MM.1S (cell line): ENCODE measurements around the gene KCNH2.

Experiments
- DNase-seq: peaks from one replicate; pipeline ENCODE4 v3.0.0-alpha.2; 2015
- H2AFZ ChIP-seq: fragments of 300-600 bp; sonication (generic); 2 replicates; pipeline ENCODE4 v1.6.0; 2016; ENCODE audit warnings: antibody characterized with exemption, low read length
- H3F3A ChIP-seq: fragments of 300-600 bp; sonication (generic); 2 replicates; pipeline ENCODE4 v1.6.1; 2016; ENCODE audit warnings: mild to moderate bottlenecking, antibody characterized with exemption, low read length, moderate library complexity, mixed read lengths; ENCODE audit not compliant: insufficient read depth
- H3K27ac ChIP-seq: fragments of 300-600 bp; sonication (generic); 2 replicates; pipeline ENCODE4 v1.5.1; 2016; ENCODE audit warnings: mild to moderate bottlenecking, low read length
- H3K27me3 ChIP-seq: fragments of 300-600 bp; sonication (generic); replicated peaks from 2 replicates; pipeline ENCODE4 v1.6.0; 2016; ENCODE audit warnings: low read length; ENCODE audit not compliant: insufficient read depth
- H3K36me3 ChIP-seq: fragments of 300-600 bp; sonication (generic); replicated peaks from 2 replicates; pipeline ENCODE4 v1.6.1; 2016; ENCODE audit warnings: mild to moderate bottlenecking, low read length, mixed read lengths; ENCODE audit not compliant: insufficient read depth
- H3K4me1 ChIP-seq: fragments of 300-600 bp; sonication (generic); 2 replicates; pipeline ENCODE4 v1.6.1; 2016; ENCODE audit warnings: low read length, mixed read lengths
- H3K4me2 ChIP-seq: fragments of 300-600 bp; sonication (generic); 2 replicates; pipeline ENCODE4 v1.6.0; 2016; ENCODE audit warnings: low read depth, low read length
- H3K4me3 ChIP-seq: fragments of 300-600 bp; sonication (generic); 2 replicates; pipeline ENCODE4 v1.5.1; 2016; ENCODE audit warnings: low read length, mixed read lengths
- H3K79me2 ChIP-seq: fragments of 300-600 bp; sonication (generic); 2 replicates; pipeline ENCODE4 v1.6.1; 2016; ENCODE audit warnings: mixed run types, low read length, mixed read lengths
- H3K9ac ChIP-seq: fragments of 300-600 bp; sonication (generic); 2 replicates; pipeline ENCODE4 v1.6.1; 2016; ENCODE audit warnings: low read length, mixed read lengths
- H3K9me2 ChIP-seq: fragments of 300-600 bp; sonication (generic); replicated peaks from 2 replicates; pipeline ENCODE4 v1.6.1; 2016; ENCODE audit warnings: mild to moderate bottlenecking, low read length, mixed read lengths; ENCODE audit not compliant: insufficient read depth
- H3K9me3 ChIP-seq: fragments of 300-600 bp; sonication (generic); replicated peaks from 2 replicates; pipeline ENCODE4 v1.6.1; 2016; ENCODE audit warnings: mild to moderate bottlenecking, low read length, mixed read lengths; ENCODE audit not compliant: insufficient read depth
- H4K20me1 ChIP-seq: fragments of 300-600 bp; sonication (generic); 2 replicates; pipeline ENCODE4 v1.6.1; 2016; ENCODE audit warnings: mild to moderate bottlenecking, low read length, moderate library complexity, mixed read lengths; ENCODE audit not compliant: insufficient read depth
- CTCF ChIP-seq: fragments of 300-600 bp; sonication (generic); IDR thresholded peaks from 2 replicates; pipeline ENCODE4 v1.5.1; 2016; ENCODE audit warnings: antibody characterized with exemption, low read length, mixed read lengths
- EZH2 ChIP-seq: fragments of 300-600 bp; sonication (generic); optimal IDR thresholded peaks from 2 replicates; pipeline ENCODE3; 2017; ENCODE audit warnings: low read depth, mild to moderate bottlenecking, antibody characterized with exemption, low read length, mixed read lengths
- EZH2phosphoT487 ChIP-seq: fragments of 300-600 bp; sonication (generic); IDR thresholded peaks from 2 replicates; pipeline ENCODE4 v1.6.1; 2018; ENCODE audit warnings: antibody characterized with exemption, low read length

The KCNH2 gene

GRCh38 chr7:150977382-150978125 lies 567 bp downstream of the KCNH2 start:
- H3K9me3 ChIP-seq: no peaks in the 10 kb centered on the region
- peaks cover 33% of the 10 kb centered on the region for H3K4me1 ChIP-seq
- H3K27me3 ChIP-seq: peaks cover 32% of the 10 kb centered on the region
- peak overlapping the region; percentile 14; the same call in 1 of the 2 replicates for H3K4me2 ChIP-seq
- no peak overlapping the region; the same call in 1 of the 2 replicates for H3K4me3 ChIP-seq
- H3K9me2 ChIP-seq: no peaks in the 10 kb centered on the region
- peaks cover 11% of the 10 kb centered on the region; the same call in 1 of the 2 replicates for H3K79me2 ChIP-seq
- H3K27ac ChIP-seq: no peak overlapping the region
- no peaks in the 10 kb centered on the region for H3K36me3 ChIP-seq
- TF ChIP-seq CTCF: no peak
- no peak for TF ChIP-seq EZH2
- no peak for TF ChIP-seq EZH2phosphoT487
- H4K20me1 ChIP-seq: no peaks in the 10 kb centered on the region
- H2AFZ ChIP-seq: no peak overlapping the region
- no peak for DNase-seq
- H3K9ac ChIP-seq: no peak overlapping the region
- H3F3A ChIP-seq: peaks cover 22% of the 10 kb centered on the region

GRCh38 chr7:150976529-150977381 lies 1.4 kb downstream of the KCNH2 start:
- Histone ChIP-seq H3K9ac (no peak overlapping the region), H3K9me2 (no peaks in the 10 kb centered on the region), H3K27ac (no peak overlapping the region), H2AFZ (no peak overlapping the region), H3F3A (peaks cover 22% of the 10 kb centered on the region), H3K36me3 (no peaks in the 10 kb centered on the region), H4K20me1 (no peaks in the 10 kb centered on the region), H3K27me3 (peaks cover 24% of the 10 kb centered on the region), H3K4me3 (no peak overlapping the region), H3K79me2 (peaks cover 11% of the 10 kb centered on the region; the same call in 1 of the 2 replicates), H3K4me1 (peaks cover 33% of the 10 kb centered on the region), H3K9me3 (no peaks in the 10 kb centered on the region), H3K4me2 (peak overlapping the region; percentile 14; the same call in 1 of the 2 replicates)
- no peak for DNase-seq
- TF ChIP-seq EZH2 (no peak), EZH2phosphoT487 (no peak), CTCF (no peak)

GRCh38 chr7:150975536-150976319 lies 2.4 kb downstream of the KCNH2 start:
- TF ChIP-seq EZH2 (no peak), CTCF (no peak), EZH2phosphoT487 (no peak)
- H3K4me1 ChIP-seq: peaks cover 33% of the 10 kb centered on the region
- no peak for DNase-seq

More at GRCh38 chr7:150975536-150976319, 2.4 kb downstream of the KCNH2 start:
- H2AFZ ChIP-seq: peak overlapping the region; percentile 88
- H3K27ac ChIP-seq: peak overlapping the region; percentile 85; the same call in 1 of the 2 replicates
- peak overlapping the region; percentile 100 for H3K4me2 ChIP-seq
- peaks cover 14% of the 10 kb centered on the region for H3K27me3 ChIP-seq
- no peaks in the 10 kb centered on the region for H3K9me3 ChIP-seq
- no peaks in the 10 kb centered on the region for H3K36me3 ChIP-seq
- peaks cover 22% of the 10 kb centered on the region for H3F3A ChIP-seq
- H3K9me2 ChIP-seq: no peaks in the 10 kb centered on the region
- no peaks in the 10 kb centered on the region for H4K20me1 ChIP-seq
- H3K79me2 ChIP-seq: peaks cover 11% of the 10 kb centered on the region; the same call in 1 of the 2 replicates
- H3K4me3 ChIP-seq: peak overlapping the region; percentile 72
- H3K9ac ChIP-seq: peak overlapping the region; percentile 80
